ENCODE measurements around the gene KCND2. TPM values are rescaled to one million over a fixed set of nuclear protein-coding genes. Genes with fewer than 3 reads are reported as not detected.

Gene KCND2
- total and polyA plus RNA-seq, 2 of the 4 experiments (the other 2 are of a cell fraction), result under 0.01 TPM; not detected in 1

DNA sequence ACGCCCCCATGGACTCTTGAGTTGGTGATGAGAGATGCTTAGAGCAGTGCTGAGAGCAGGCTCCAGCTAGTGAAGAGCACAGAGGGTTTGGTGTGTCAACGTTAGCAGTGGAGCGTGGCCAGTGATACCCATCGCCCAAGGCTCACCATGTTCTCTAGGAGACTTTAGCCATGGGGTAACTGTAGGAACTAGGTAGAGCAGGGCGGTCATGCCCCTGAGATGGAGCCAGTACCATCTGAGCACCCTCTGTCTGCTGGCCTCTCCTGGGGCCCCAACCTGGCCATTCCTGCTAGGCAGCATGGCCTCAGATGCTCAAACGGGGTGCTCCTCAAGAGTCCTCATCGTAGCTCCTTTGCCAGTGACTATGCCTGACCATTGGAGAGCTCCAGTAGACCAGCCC, 179.7 kb downstream of the KCND2 start:
- no peak overlapping the region for H2BK5ac ChIP-seq (ENCODE audit: low read depth, low read length, poor library complexity, severe bottlenecking)
- H3K9me1 ChIP-seq (ENCODE audit: insufficient read depth, low read length), result no peaks in the 10 kb centered on the region
- H4K91ac ChIP-seq (ENCODE audit: insufficient read depth, low read depth, low read length), result no peak overlapping the region
- no peak overlapping the region for H2AFZ ChIP-seq (replicated peaks; ENCODE audit: low read length, poor library complexity)
- H3K4me1 ChIP-seq (ENCODE audit: control insufficient read depth, insufficient read depth, low read length), result no peaks in the 10 kb centered on the region
- H3K4me3 ChIP-seq (ENCODE audit: insufficient read depth, low read depth, low read length), result no peak overlapping the region
- ChIA-PET POLR2A (ENCODE audit: unreplicated experiment) (no interaction called here), CTCF (no interaction called here)
- no peak overlapping the region for H3K4ac ChIP-seq (ENCODE audit: low read depth, low read length)
- intact Hi-C loops (cut with micrococcal nuclease) (no loop called here), dilution Hi-C loops (cut with HindIII; ENCODE audit: low sequenced_read_pairs, unreplicated experiment) (no loop called here), in situ Hi-C loops (cut with MboI; ENCODE audit: low sequenced_read_pairs) (no loop called here)
- no peak overlapping the region for H4K5ac ChIP-seq (ENCODE audit: low read depth, low read length)
- H3K27me3 ChIP-seq (ENCODE audit: control insufficient read depth, insufficient read depth, low read length), result no peaks in the 10 kb centered on the region
- no peaks in the 10 kb centered on the region for H3K79me1 ChIP-seq (ENCODE audit: low read depth in 1 of 2, low read length in 2 of 2)
- H2BK120ac ChIP-seq (ENCODE audit: low read depth, low read length), result no peak overlapping the region
- no peak for TF ChIP-seq CTCF (conservative IDR thresholded peaks at IDR 0.05; ENCODE audit: low read depth, low read length)
- TF ChIP-seq MAZ (IDR thresholded peaks at IDR 0.05; ENCODE audit: borderline replicate concordance, low read depth, low read length), result no peak
- TF ChIP-seq MXI1 (IDR thresholded peaks at IDR 0.05; ENCODE audit: borderline replicate concordance, low read depth, low read length), result no peak
- no peak for TF ChIP-seq RFX5 (IDR thresholded peaks at IDR 0.05; ENCODE audit: low read depth, low read length)
- no peak for TF ChIP-seq POLR2A (IDR thresholded peaks at IDR 0.05; ENCODE audit: low read depth, low read length)
- no peak overlapping the region for H2BK20ac ChIP-seq (ENCODE audit: low read depth, low read length)
- no peak overlapping the region for H3K27ac ChIP-seq (ENCODE audit: insufficient read depth, low read length)
- no peaks in the 10 kb centered on the region for H4K20me1 ChIP-seq (ENCODE audit: insufficient read depth, low read length)
- no peak overlapping the region for H3K9ac ChIP-seq (ENCODE audit: low read depth, low read length)
- DNase-seq (no peak), ATAC-seq (ENCODE audit: low read depth) (no peak)
- H3K36me3 ChIP-seq (ENCODE audit: control insufficient read depth, insufficient read depth, low read length), result no peaks in the 10 kb centered on the region
- 70% methylated on average over 5 of the region's 7 CpGs; no CpG with 5 or more reads in 1 of the 2 experiments for WGBS, 2 experiments (ENCODE audit: extremely low coverage in 2 of 2, insufficient read length in 1 of 2)
- no peak overlapping the region for H2BK15ac ChIP-seq (ENCODE audit: low read depth, low read length)
- H3K56ac ChIP-seq (ENCODE audit: extremely low read depth, insufficient read depth, low read length), result no peak overlapping the region
- no peak overlapping the region for H4K8ac ChIP-seq (ENCODE audit: low read depth in 2 of 2, low read length in 2 of 2)
- H2AK5ac ChIP-seq (ENCODE audit: low read depth, low read length), result no peak overlapping the region
- peaks cover 4% of the 10 kb centered on the region; the same call in 1 of the 2 replicates for H3K9me3 ChIP-seq (ENCODE audit: control insufficient read depth, insufficient read depth, low read length)
- BruUV-seq (replicated peaks), result no TSS peak
- no peak overlapping the region for H3K14ac ChIP-seq (replicated peaks; ENCODE audit: low read depth, low read length)
- H3K4me2 ChIP-seq (ENCODE audit: low read depth, low read length), result no peak overlapping the region
- no peak overlapping the region for H3K23ac ChIP-seq (ENCODE audit: low read depth, low read length)
- no peak overlapping the region for H2AK9ac ChIP-seq (replicated peaks; ENCODE audit: low read depth, low read length, poor library complexity)
- H3K18ac ChIP-seq (ENCODE audit: low read depth, low read length), result no peak overlapping the region
